GM18868 (cell line): Measurements from ENCODE around the gene BRF1.

Experiments
- ATAC-seq: cut with Tn5 transposase; IDR thresholded peaks from one replicate; pipeline ENCODE4 v1.9.1; 2021; ENCODE audit warnings: mild to moderate bottlenecking, moderate library complexity; ENCODE audit not compliant: unreplicated experiment

Gene BRF1

GRCh38 chr14:105267820-105268548 lies 32.8 kb downstream of the BRF1 start:
- ATAC-seq = no peak

GRCh38 chr14:105261781-105262180 lies 39.0 kb downstream of the BRF1 start:
- no peak for ATAC-seq

- no peak for ATAC-seq
Measured at GRCh38 chr14:105260959-105261358, 39.8 kb downstream of the BRF1 start.

GRCh38 chr14:105258846-105259245 lies 42.0 kb downstream of the BRF1 start:
- no peak for ATAC-seq

- no peak for ATAC-seq
Measured at GRCh38 chr14:105257464-105257863, 43.3 kb downstream of the BRF1 start.

GRCh38 chr14:105256292-105256960 lies 44.4 kb downstream of the BRF1 start:
- no peak for ATAC-seq

- no peak for ATAC-seq
Measured at GRCh38 chr14:105255021-105255507, 45.7 kb downstream of the BRF1 start.

GRCh38 chr14:105253329-105253682 lies 47.5 kb downstream of the BRF1 start:
- no peak for ATAC-seq

GRCh38 chr14:105252552-105253328 lies 48.1 kb downstream of the BRF1 start:
- ATAC-seq = no peak

GRCh38 chr14:105251920-105252319 lies 48.9 kb downstream of the BRF1 start:
- ATAC-seq = no peak

- ATAC-seq = no peak
Measured at GRCh38 chr14:105250986-105251385, 49.8 kb downstream of the BRF1 start.

- no peak for ATAC-seq
Measured at GRCh38 chr14:105250008-105250366, 50.8 kb downstream of the BRF1 start.

- no peak for ATAC-seq
Measured at GRCh38 chr14:105249182-105250007, 51.4 kb downstream of the BRF1 start.

- peak; percentile 94 for ATAC-seq
Measured at GRCh38 chr14:105248368-105249181, 52.2 kb downstream of the BRF1 start, which contains the start of gene BTBD6. BTBD6 (plus strand) TSS chr14:105248533; CDS start chr14:105248712, 179 bp downstream.

GRCh38 chr14:105247715-105248367 lies 53.0 kb downstream of the BRF1 start:
- ATAC-seq = no peak

GRCh38 chr14:105247026-105247425 lies 53.8 kb downstream of the BRF1 start:
- ATAC-seq = no peak

- no peak for ATAC-seq
Measured at GRCh38 chr14:105244334-105244733, 56.5 kb downstream of the BRF1 start.

- no peak for ATAC-seq
Measured at GRCh38 chr14:105241641-105242040, 59.2 kb downstream of the BRF1 start.

GRCh38 chr14:105240811-105241576 lies 59.8 kb downstream of the BRF1 start:
- no peak for ATAC-seq
